ENCODE measurements around the gene HBZ. TPM values are rescaled to one million over a fixed set of nuclear protein-coding genes. Genes with fewer than 3 reads are reported as not detected.

Gene HBZ
- total and polyA plus RNA-seq, 2 of the 13 experiments (the other 11 are each of a cell fraction or from before 2014, with no cell fraction given): 0.21 TPM; not detected in 1

DNA sequence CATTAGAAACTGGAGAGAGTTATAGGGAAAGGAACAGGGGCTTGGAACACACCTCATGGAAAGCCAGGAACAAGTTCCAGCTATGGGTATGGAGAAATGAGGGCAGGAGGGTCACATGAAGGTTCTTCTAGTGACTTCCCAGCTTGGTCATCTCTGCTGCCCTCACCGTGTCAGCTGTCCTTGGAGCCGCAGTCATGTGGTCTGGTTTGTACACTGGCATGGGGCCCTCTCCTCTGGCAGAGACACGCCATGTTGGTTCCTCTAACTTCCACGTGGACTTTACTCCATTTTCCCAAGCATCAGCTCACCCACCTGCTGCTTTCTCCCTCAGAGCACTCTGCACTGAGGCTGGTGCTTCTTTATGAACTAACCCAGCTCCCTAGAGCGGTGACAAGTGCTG is 48.1 kb upstream of the HBZ start:
- FAIRE-seq (no peak), ATAC-seq (no peak), DNase-seq (ENCODE audit: low spot score) (no peak)
- no peaks in the 10 kb centered on the region for H3K9me3 ChIP-seq (ENCODE audit: low read length)
- H3K9ac ChIP-seq (ENCODE audit: insufficient read depth, low read depth, low read length): no peak overlapping the region
- CTCF ChIA-PET (ENCODE audit: low intra/inter-chr PET ratio, low total read pairs): no interaction called here
- no peak overlapping the region for H2AFZ ChIP-seq (ENCODE audit: low read length)
- H3K79me2 ChIP-seq (ENCODE audit: insufficient read depth, low read length): no peaks in the 10 kb centered on the region
- no peak overlapping the region for H3K27ac ChIP-seq (ENCODE audit: extremely low read length, insufficient read depth, low read length)
- H3K27me3 ChIP-seq (ENCODE audit: control insufficient read depth in 1 of 2, insufficient read depth in 2 of 2, low read length in 2 of 2): no peaks in the 10 kb centered on the region
- peaks cover 4% of the 10 kb centered on the region for H3K4me1 ChIP-seq (ENCODE audit: insufficient read depth, low read length)
- peaks cover 8 to 46% of the 10 kb centered on the region in 2 experiments for H3K36me3 ChIP-seq (replicated peaks in 1 of 2; ENCODE audit: control insufficient read depth in 1 of 2, insufficient read depth in 2 of 2, low read length in 2 of 2)
- H3K4me2 ChIP-seq (ENCODE audit: low read depth, low read length): no peak overlapping the region
- 97% methylated on average over 4 of the region's 5 CpGs for WGBS (ENCODE audit: low lambda C conversion rate)
- BruUV-seq (replicated peaks): no TSS peak
- in situ Hi-C loops (cut with HindIII; ENCODE audit: extremely low pct_ligation_motif_present, low pct_unique_long_range_greater_than_20kb) (no loop called here), intact Hi-C loops (cut with micrococcal nuclease; ENCODE audit: unreplicated experiment) (no loop called here)
- H3K4me3 ChIP-seq (replicated peaks in 1 of 3; ENCODE audit: insufficient read depth in 1 of 3, low read depth in 2 of 3, low read length in 3 of 3): no peak overlapping the region
- POLR2A ChIA-PET: no interaction called here
- H4K20me1 ChIP-seq (ENCODE audit: insufficient read depth, low read length): no peaks in the 10 kb centered on the region
- TF ChIP-seq TAF1 (CRISPR knock-in tag; IDR thresholded peaks at IDR 0.05): no peak
- no peak for TF ChIP-seq ZEB1 (IDR thresholded peaks at IDR 0.05; ENCODE audit: insufficient replicate concordance, low read depth)
- TF ChIP-seq, protein P1, sequence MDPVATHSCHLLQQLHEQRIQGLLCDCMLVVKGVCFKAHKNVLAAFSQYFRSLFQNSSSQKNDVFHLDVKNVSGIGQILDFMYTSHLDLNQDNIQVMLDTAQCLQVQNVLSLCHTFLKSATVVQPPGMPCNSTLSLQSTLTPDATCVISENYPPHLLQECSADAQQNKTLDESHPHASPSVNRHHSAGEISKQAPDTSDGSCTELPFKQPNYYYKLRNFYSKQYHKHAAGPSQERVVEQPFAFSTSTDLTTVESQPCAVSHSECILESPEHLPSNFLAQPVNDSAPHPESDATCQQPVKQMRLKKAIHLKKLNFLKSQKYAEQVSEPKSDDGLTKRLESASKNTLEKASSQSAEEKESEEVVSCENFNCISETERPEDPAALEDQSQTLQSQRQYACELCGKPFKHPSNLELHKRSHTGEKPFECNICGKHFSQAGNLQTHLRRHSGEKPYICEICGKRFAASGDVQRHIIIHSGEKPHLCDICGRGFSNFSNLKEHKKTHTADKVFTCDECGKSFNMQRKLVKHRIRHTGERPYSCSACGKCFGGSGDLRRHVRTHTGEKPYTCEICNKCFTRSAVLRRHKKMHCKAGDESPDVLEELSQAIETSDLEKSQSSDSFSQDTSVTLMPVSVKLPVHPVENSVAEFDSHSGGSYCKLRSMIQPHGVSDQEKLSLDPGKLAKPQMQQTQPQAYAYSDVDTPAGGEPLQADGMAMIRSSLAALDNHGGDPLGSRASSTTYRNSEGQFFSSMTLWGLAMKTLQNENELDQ (CRISPR knock-in tag; IDR thresholded peaks at IDR 0.05; ENCODE audit: borderline replicate concordance): no peak
- TF ChIP-seq MATR3 (CRISPR knock-in tag; IDR thresholded peaks at IDR 0.05): no peak
- TF ChIP-seq ZNF446 (CRISPR knock-in tag; IDR thresholded peaks at IDR 0.05): no peak
- TF ChIP-seq, protein P2, sequence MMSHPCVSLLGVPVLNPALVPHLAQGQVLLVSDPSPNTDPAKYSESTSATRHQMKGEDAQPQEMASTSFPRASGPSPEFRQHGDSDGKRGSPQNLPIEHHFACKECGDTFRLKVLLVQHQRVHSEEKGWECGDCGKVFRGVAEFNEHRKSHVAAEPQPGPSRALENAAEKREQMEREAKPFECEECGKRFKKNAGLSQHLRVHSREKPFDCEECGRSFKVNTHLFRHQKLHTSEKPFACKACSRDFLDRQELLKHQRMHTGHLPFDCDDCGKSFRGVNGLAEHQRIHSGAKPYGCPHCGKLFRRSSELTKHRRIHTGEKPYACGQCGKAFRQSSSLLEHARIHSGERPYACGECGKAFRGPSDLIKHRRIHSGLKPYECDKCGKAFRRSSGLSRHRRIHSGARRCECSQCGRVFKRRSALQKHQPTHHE (CRISPR knock-in tag; IDR thresholded peaks at IDR 0.05; ENCODE audit: borderline replicate concordance): no peak
- TF ChIP-seq, protein P3, sequence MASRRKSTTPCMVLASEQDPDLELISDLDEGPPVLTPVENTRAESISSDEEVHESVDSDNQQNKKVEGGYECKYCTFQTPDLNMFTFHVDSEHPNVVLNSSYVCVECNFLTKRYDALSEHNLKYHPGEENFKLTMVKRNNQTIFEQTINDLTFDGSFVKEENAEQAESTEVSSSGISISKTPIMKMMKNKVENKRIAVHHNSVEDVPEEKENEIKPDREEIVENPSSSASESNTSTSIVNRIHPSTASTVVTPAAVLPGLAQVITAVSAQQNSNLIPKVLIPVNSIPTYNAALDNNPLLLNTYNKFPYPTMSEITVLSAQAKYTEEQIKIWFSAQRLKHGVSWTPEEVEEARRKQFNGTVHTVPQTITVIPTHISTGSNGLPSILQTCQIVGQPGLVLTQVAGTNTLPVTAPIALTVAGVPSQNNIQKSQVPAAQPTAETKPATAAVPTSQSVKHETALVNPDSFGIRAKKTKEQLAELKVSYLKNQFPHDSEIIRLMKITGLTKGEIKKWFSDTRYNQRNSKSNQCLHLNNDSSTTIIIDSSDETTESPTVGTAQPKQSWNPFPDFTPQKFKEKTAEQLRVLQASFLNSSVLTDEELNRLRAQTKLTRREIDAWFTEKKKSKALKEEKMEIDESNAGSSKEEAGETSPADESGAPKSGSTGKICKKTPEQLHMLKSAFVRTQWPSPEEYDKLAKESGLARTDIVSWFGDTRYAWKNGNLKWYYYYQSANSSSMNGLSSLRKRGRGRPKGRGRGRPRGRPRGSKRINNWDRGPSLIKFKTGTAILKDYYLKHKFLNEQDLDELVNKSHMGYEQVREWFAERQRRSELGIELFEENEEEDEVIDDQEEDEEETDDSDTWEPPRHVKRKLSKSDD (CRISPR knock-in tag; IDR thresholded peaks at IDR 0.05; ENCODE audit: low read depth): no peak
- TF ChIP-seq PHF20 (CRISPR knock-in tag; IDR thresholded peaks at IDR 0.05): no peak
- no peak for TF ChIP-seq GABPB1 (CRISPR knock-in tag; IDR thresholded peaks at IDR 0.05)
- no peak for TF ChIP-seq MYNN (CRISPR knock-in tag; IDR thresholded peaks at IDR 0.05; ENCODE audit: low read depth)
- TF ChIP-seq ZKSCAN8 (CRISPR knock-in tag; IDR thresholded peaks at IDR 0.05; ENCODE audit: borderline replicate concordance): no peak
- TF ChIP-seq, protein P4, sequence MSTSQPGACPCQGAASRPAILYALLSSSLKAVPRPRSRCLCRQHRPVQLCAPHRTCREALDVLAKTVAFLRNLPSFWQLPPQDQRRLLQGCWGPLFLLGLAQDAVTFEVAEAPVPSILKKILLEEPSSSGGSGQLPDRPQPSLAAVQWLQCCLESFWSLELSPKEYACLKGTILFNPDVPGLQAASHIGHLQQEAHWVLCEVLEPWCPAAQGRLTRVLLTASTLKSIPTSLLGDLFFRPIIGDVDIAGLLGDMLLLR (CRISPR knock-in tag; IDR thresholded peaks at IDR 0.05): no peak
- TF ChIP-seq, protein P5, sequence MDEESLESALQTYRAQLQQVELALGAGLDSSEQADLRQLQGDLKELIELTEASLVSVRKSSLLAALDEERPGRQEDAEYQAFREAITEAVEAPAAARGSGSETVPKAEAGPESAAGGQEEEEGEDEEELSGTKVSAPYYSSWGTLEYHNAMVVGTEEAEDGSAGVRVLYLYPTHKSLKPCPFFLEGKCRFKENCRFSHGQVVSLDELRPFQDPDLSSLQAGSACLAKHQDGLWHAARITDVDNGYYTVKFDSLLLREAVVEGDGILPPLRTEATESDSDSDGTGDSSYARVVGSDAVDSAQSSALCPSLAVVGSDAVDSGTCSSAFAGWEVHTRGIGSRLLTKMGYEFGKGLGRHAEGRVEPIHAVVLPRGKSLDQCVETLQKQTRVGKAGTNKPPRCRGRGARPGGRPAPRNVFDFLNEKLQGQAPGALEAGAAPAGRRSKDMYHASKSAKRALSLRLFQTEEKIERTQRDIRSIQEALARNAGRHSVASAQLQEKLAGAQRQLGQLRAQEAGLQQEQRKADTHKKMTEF (CRISPR knock-in tag; IDR thresholded peaks at IDR 0.05): no peak
- TF ChIP-seq SRSF9 (IDR thresholded peaks at IDR 0.05; ENCODE audit: borderline replicate concordance, insufficient read depth, low read depth, low read length, poor library complexity, severe bottlenecking): no peak
- TF ChIP-seq, protein P6, sequence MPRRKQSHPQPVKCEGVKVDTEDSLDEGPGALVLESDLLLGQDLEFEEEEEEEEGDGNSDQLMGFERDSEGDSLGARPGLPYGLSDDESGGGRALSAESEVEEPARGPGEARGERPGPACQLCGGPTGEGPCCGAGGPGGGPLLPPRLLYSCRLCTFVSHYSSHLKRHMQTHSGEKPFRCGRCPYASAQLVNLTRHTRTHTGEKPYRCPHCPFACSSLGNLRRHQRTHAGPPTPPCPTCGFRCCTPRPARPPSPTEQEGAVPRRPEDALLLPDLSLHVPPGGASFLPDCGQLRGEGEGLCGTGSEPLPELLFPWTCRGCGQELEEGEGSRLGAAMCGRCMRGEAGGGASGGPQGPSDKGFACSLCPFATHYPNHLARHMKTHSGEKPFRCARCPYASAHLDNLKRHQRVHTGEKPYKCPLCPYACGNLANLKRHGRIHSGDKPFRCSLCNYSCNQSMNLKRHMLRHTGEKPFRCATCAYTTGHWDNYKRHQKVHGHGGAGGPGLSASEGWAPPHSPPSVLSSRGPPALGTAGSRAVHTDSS (CRISPR knock-in tag; conservative IDR thresholded peaks at IDR 0.05): no peak
